Measurements from ENCODE around the gene AGAP6.
"Not testable (repeated sequence)": the region's sequence is repeated elsewhere in the genome, so short reads cannot be mapped to it uniquely, and the experiment has no call there.

AGAP6 gene

GRCh38 chr10:50021646-50022045, 33.4 kb downstream of the AGAP6 start:
- FAIRE-seq (no peak), DNase-seq (ENCODE audit: insufficient read length, low spot score) (no peak)

- FAIRE-seq; DNase-seq (ENCODE audit: insufficient read length, low spot score): not testable (repeated sequence)
Observed at GRCh38 chr10:50024716-50025383, 36.6 kb downstream of the AGAP6 start.

- FAIRE-seq = no peak
Observed at GRCh38 chr10:50025627-50026026, 37.4 kb downstream of the AGAP6 start.

GRCh38 chr10:50027195-50027594, 39.0 kb downstream of the AGAP6 start:
- no peak for DNase-seq (ENCODE audit: insufficient read length, low spot score)
- no peak for FAIRE-seq

More at GRCh38 chr10:50025627-50026026, 37.4 kb downstream of the AGAP6 start:
- no peak for DNase-seq (ENCODE audit: insufficient read length, low spot score)

GRCh38 chr10:50033481-50033880, 45.3 kb downstream of the AGAP6 start:
- DNase-seq (ENCODE audit: insufficient read length, low spot score) = no peak
- no peak for FAIRE-seq

GRCh38 chr10:50035337-50035736, 47.1 kb downstream of the AGAP6 start:
- not testable (repeated sequence) for FAIRE-seq; DNase-seq (ENCODE audit: insufficient read length, low spot score)

GRCh38 chr10:50044941-50045664, 56.9 kb downstream of the AGAP6 start:
- DNase-seq (ENCODE audit: insufficient read length, low spot score) (no peak), FAIRE-seq (no peak)

- not testable (repeated sequence) for DNase-seq (ENCODE audit: insufficient read length, low spot score); FAIRE-seq
Observed at GRCh38 chr10:50046457-50046856, 58.3 kb downstream of the AGAP6 start.

- not testable (repeated sequence) for DNase-seq (ENCODE audit: insufficient read length, low spot score); FAIRE-seq
Observed at GRCh38 chr10:50047594-50047993, 59.4 kb downstream of the AGAP6 start.

GRCh38 chr10:50051995-50052660, 63.9 kb downstream of the AGAP6 start:
- not testable (repeated sequence) for FAIRE-seq; DNase-seq (ENCODE audit: insufficient read length, low spot score)

GRCh38 chr10:50052778-50053376, 64.7 kb downstream of the AGAP6 start:
- not testable (repeated sequence) for DNase-seq (ENCODE audit: insufficient read length, low spot score); FAIRE-seq

GRCh38 chr10:50055494-50056292, 67.5 kb downstream of the AGAP6 start:
- not testable (repeated sequence) for FAIRE-seq; DNase-seq (ENCODE audit: insufficient read length, low spot score)

- not testable (repeated sequence) for DNase-seq (ENCODE audit: insufficient read length, low spot score); FAIRE-seq
Observed at GRCh38 chr10:50056654-50057053, 68.4 kb downstream of the AGAP6 start.

GRCh38 chr10:50058727-50059126, 70.5 kb downstream of the AGAP6 start:
- not testable (repeated sequence) for FAIRE-seq; DNase-seq (ENCODE audit: insufficient read length, low spot score)

- DNase-seq (ENCODE audit: insufficient read length, low spot score); FAIRE-seq: not testable (repeated sequence)
Observed at GRCh38 chr10:50059946-50060345, 71.7 kb downstream of the AGAP6 start.

Data from GM19239 (cell line).